Endodermal cell (in vitro differentiated cells): ENCODE data around the gene TBC1D13. TPM values are rescaled to one million over a fixed set of nuclear protein-coding genes. Genes with fewer than 3 reads are reported as not detected.

Source experiments
- DNase-seq: peaks from one replicate; pipeline ENCODE4 v3.0.0-alpha.2; 2017
- H3K27ac ChIP-seq: 2 replicates; pipeline ENCODE4 v1.5.1; 2013; ENCODE audit warnings: mild to moderate bottlenecking, low read depth, low read length, moderate library complexity
- H3K27me3 ChIP-seq: 2 replicates; pipeline ENCODE4 v1.6.1; 2013; ENCODE audit warnings: mild to moderate bottlenecking, low read length, moderate library complexity; ENCODE audit not compliant: insufficient read depth, control insufficient read depth, poor library complexity, severe bottlenecking
- H3K36me3 ChIP-seq: 2 replicates; pipeline ENCODE4 v1.7.0; 2013; ENCODE audit warnings: mild to moderate bottlenecking, low read length, moderate library complexity; ENCODE audit not compliant: control insufficient read depth, insufficient read depth
- H3K4me1 ChIP-seq: one replicate; pipeline ENCODE4 v1.7.0; 2013; ENCODE audit warnings: low read length; ENCODE audit not compliant: control insufficient read depth, insufficient read depth
- H3K4me3 ChIP-seq: 2 replicates; pipeline ENCODE4 v1.5.1; 2013; ENCODE audit warnings: mild to moderate bottlenecking, low read length, moderate library complexity
- H3K9ac ChIP-seq: 2 replicates; pipeline ENCODE4 v1.6.1; 2013; ENCODE audit warnings: mild to moderate bottlenecking, low read length, moderate library complexity; ENCODE audit not compliant: poor library complexity, severe bottlenecking; ENCODE audit errors: extremely low read depth
- H3K9me3 ChIP-seq: 2 replicates; pipeline ENCODE4 v1.6.1; 2013; ENCODE audit warnings: mild to moderate bottlenecking, low read length, moderate library complexity; ENCODE audit not compliant: control insufficient read depth
- H3K27ac Mint-ChIP-seq: 2 replicates; pipeline ENCODE4 v1.8.0; 2020; ENCODE audit warnings: mixed read lengths
- H3K27me3 Mint-ChIP-seq: 2 replicates; pipeline ENCODE4 v1.8.0; 2021; ENCODE audit warnings: mild to moderate bottlenecking, mixed read lengths; ENCODE audit not compliant: insufficient read depth
- H3K36me3 Mint-ChIP-seq: 2 replicates; pipeline ENCODE4 v1.8.0; 2020; ENCODE audit warnings: low read depth, mixed read lengths
- H3K4me1 Mint-ChIP-seq: 2 replicates; pipeline ENCODE4 v1.8.0; 2020; ENCODE audit warnings: mixed read lengths
- H3K4me3 Mint-ChIP-seq: 2 replicates; pipeline ENCODE4 v1.8.0; 2020; ENCODE audit warnings: mild to moderate bottlenecking, moderate library complexity, mixed read lengths
- H3K9me3 Mint-ChIP-seq: 2 replicates; pipeline ENCODE4 v1.8.0; 2020; ENCODE audit warnings: mild to moderate bottlenecking, mixed read lengths
- CTCF ChIP-seq: fragments of 200-600 bp; sonication (generic); conservative IDR thresholded peaks from 2 replicates; pipeline ENCODE4 v1.5.0; 2021; ENCODE audit warnings: antibody characterized with exemption, mild to moderate bottlenecking
- WGBS, 2 experiments: methylation state at CpG; one replicate each; pipeline versions ENCODE4 v1.1.5 to v1.1.7; 2013; ENCODE audit warnings: missing lambda C conversion rate in 2 of 2, mixed read lengths in 1 of 2; ENCODE audit not compliant: insufficient coverage in 1 of 2, insufficient read length in 1 of 2; 5-methylcytosine and 5-hydroxymethylcytosine counted together
- total RNA-seq, 2 donors: library from RNA; stranded (reverse); fragmentation: NEBNext Ultra II Directional in 1 of 2; extraction: Animal tissue kit (Norgen Biotek cat#: 25700) in 1 of 2; gene quantifications; 2 replicates in 1 of 2; 3 replicates in 1 of 2; pipeline ENCODE4 v1.2.1, GENCODE V29; 2021

TBC1D13 gene
- total RNA-seq, 2 donors from 2014 or later = 30.2 to 34.3 TPM

GRCh38 chr9:128829477-128830251, 42.6 kb downstream of the TBC1D13 start, which contains the start of gene SPOUT1:
Gene SPOUT1 (minus strand): TSS chr9:128829794. CDS start chr9:128829780, 14 bp downstream.
- no peak for TF ChIP-seq CTCF
- H3K4me1 ChIP-seq = peaks cover 3% of the 10 kb centered on the region
- Mint-ChIP-seq H3K36me3 (peaks cover 55% of the 10 kb centered on the region), H3K4me3 (peak within 1 kb of the TSS; percentile 88), H3K27ac (peak within 1 kb of the TSS; percentile 94), H3K27me3 (no peaks in the 10 kb centered on the region), H3K9me3 (no peaks in the 10 kb centered on the region), H3K4me1 (peaks cover 6% of the 10 kb centered on the region)
- WGBS, 2 experiments = 3 to 5% methylated on average over 48 to 56 of the region's 56 CpGs
- peaks cover 35% of the 10 kb centered on the region for H3K36me3 ChIP-seq
- H3K27me3 ChIP-seq = no peaks in the 10 kb centered on the region
- no peaks in the 10 kb centered on the region for H3K9me3 ChIP-seq
- peak within 1 kb of the TSS; percentile 81 for H3K9ac ChIP-seq
- peak within 1 kb of the TSS; percentile 89 for H3K4me3 ChIP-seq
- peak; percentile 99 for DNase-seq
- no peak within 1 kb of the TSS for H3K27ac ChIP-seq

GRCh38 chr9:128833696-128834095, 46.6 kb downstream of the TBC1D13 start:
- no peaks in the 10 kb centered on the region for H3K27me3 Mint-ChIP-seq
- no peak for DNase-seq
- Histone ChIP-seq H3K27me3 (no peaks in the 10 kb centered on the region), H3K27ac (no peak overlapping the region), H3K4me1 (peaks cover 2% of the 10 kb centered on the region), H3K9ac (no peak overlapping the region), H3K4me3 (no peak overlapping the region), H3K36me3 (no peaks in the 10 kb centered on the region), H3K9me3 (no peaks in the 10 kb centered on the region)
- WGBS, 2 experiments = 94 to 95% methylated on average over 6 to 10 of the region's 10 CpGs
- no peak for TF ChIP-seq CTCF
- no peak overlapping the region for H3K4me3 Mint-ChIP-seq
- no peaks in the 10 kb centered on the region for H3K9me3 Mint-ChIP-seq
- peaks cover 33% of the 10 kb centered on the region for H3K36me3 Mint-ChIP-seq
- H3K4me1 Mint-ChIP-seq = peaks cover 10% of the 10 kb centered on the region
- no peak overlapping the region for H3K27ac Mint-ChIP-seq

GRCh38 chr9:128835246-128836210, 48.5 kb downstream of the TBC1D13 start:
- Histone ChIP-seq H3K4me1 (no peaks in the 10 kb centered on the region), H3K36me3 (peaks cover 4% of the 10 kb centered on the region), H3K9me3 (no peaks in the 10 kb centered on the region), H3K9ac (no peak overlapping the region), H3K27ac (no peak overlapping the region), H3K27me3 (no peaks in the 10 kb centered on the region), H3K4me3 (no peak overlapping the region)
- Mint-ChIP-seq H3K9me3 (no peaks in the 10 kb centered on the region), H3K4me1 (peaks cover 7% of the 10 kb centered on the region), H3K4me3 (no peak overlapping the region), H3K36me3 (peaks cover 33% of the 10 kb centered on the region), H3K27me3 (no peaks in the 10 kb centered on the region), H3K27ac (no peak overlapping the region)
- no peak for DNase-seq
- WGBS, 2 experiments = 97% methylated on average over 20 to 28 of the region's 28 CpGs
- TF ChIP-seq CTCF = no peak
